Lung microvascular endothelial cell (primary cell): ENCODE data around the gene EEF2K. TPM values are rescaled to one million over a fixed set of nuclear protein-coding genes. Genes with fewer than 3 reads are reported as not detected.
A peak's percentile ranks its signal among the peaks of the same experiment; 100 is the strongest.
"Not testable (repeated sequence)": the region's sequence is repeated elsewhere in the genome, so short reads cannot be mapped to it uniquely, and the experiment has no call there.

Experiments
- DNase-seq, 2 donors: peaks; one replicate each; pipeline versions ENCODE4 v3.0.0 to v3.0.0-alpha.2; 2010; ENCODE audit warnings: low read depth in 2 of 2
- total RNA-seq: library from RNA; depleted of rRNA; stranded (reverse); fragments of >200 nt; gene quantifications from 2 replicates; pipeline ENCODE4 v1.2.1, GENCODE V29; 2014

EEF2K gene
- total RNA-seq, 1 donor from 2014 or later = 36.7 TPM

GRCh38 chr16:22210285-22210684, 4.2 kb downstream of the EEF2K start:
- no peak for DNase-seq

GRCh38 chr16:22210854-22211253, 4.8 kb downstream of the EEF2K start:
- DNase-seq = no peak

GRCh38 chr16:22213236-22213635, 7.2 kb downstream of the EEF2K start:
- no peak for DNase-seq

DNA sequence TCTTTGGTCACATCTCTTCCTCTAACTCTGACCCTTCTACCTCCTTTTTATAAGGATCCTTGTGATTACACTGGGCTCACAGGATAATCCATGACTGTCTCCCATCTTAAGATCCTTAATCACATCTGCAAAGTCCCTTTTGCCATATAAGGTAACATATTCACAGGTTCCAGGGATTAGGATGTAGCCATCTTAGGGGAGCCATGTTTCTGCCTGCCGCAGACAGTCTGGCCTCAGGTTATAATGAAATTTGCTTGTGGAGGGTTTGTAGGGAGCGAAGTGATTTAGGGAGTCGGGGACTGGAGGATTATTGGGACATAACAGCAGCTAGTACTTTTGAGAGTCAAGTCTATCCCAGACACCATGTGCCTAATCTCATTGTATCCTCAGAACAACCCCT, 7.7 kb downstream of the EEF2K start:
- no peak for DNase-seq

- DNase-seq = no peak
Measured at GRCh38 chr16:22214402-22214801, 8.3 kb downstream of the EEF2K start.

- DNase-seq = no peak
Measured at GRCh38 chr16:22214889-22215288, 8.8 kb downstream of the EEF2K start.

- peak in 1 of 2 donors; percentile 29 for DNase-seq
Measured at GRCh38 chr16:22216191-22216831, 10.2 kb downstream of the EEF2K start.

GRCh38 chr16:22216832-22217225, 10.8 kb downstream of the EEF2K start:
- DNase-seq = not testable (repeated sequence)

DNA sequence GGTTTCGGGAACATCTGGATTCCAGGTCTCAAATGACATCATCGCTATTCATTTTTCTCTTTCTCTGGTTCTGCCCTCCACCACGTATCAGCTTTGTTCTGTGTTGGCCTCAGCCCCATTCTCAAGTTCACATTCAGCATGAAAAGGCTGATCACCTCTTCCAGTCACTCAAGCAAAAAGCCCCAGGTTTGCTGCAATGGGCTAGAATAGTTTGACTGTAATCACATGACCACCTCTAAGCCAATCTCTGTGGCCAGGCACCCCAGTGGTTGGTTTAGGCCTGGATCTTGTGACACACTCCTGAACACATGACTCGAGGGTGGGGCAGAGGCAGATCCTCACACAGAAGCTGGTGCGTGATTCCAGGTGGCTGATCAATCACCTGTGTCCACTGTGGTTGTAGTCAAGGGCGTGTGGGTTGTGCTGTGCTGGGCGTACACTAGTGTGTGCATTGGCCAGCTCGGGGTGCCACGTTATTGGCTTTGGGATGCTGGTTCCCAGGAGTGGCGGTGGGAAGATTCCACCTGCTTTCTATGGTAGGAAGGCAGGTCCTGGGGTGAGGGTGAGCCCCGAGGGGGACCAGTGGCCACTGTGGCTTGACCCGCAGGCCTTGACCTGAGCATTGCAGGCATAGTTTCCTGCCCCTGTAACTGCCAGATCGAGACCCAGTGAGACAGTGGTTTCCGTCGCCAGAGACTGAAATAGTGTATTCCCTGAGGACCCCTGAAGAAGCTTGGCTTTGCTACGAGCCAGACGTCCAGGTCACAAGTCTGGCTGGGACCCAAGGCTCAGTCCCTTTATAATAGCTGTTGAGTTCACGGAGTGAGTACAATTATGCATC, 12.0 kb downstream of the EEF2K start:
- no peak for DNase-seq

GRCh38 chr16:22219389-22220068, 13.5 kb downstream of the EEF2K start:
- DNase-seq = no peak

- peak in 1 of 2 donors; percentile 26 for DNase-seq
Measured at GRCh38 chr16:22220069-22220440, 14.0 kb downstream of the EEF2K start.

DNA sequence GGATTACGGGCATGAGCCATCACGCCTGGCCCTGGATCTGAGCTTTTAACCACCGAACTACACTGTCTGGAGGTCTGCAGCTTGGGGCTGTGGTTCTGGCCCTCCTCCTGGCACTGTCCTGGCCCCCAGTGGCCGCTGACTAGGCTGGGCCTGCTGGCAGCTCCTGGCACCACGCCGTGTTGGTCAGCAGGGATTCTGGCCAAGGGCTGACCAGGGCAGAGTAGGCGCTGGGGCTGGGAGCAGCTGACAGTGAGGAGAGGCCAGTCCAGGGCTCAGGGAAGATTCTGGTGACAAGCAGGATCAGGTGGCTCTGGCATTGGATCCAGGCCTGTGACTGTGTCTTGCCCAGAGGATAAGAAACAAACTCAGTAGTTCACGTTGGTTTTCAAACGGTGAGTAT, 14.6 kb downstream of the EEF2K start:
- DNase-seq = no peak

DNA sequence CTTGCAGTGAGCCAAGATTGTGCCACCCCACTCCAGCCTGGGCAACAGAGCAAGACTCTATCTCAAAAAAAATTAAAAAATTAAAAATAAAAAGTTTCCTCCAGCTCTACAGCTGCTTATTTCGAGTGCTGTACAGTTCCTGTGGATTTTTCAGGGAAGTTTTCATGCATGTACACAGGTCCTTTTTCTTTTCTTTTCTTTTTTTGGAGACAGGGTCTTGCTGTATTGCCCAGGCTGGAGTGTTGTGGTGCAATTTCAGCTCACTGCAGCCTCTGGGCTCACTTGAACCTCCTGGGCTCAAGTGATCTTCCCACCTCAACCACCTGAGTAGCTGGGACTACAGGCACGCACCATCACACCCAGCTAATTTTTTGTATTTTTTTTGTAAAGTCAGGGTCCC, 15.9 kb downstream of the EEF2K start:
- no peak for DNase-seq

DNA sequence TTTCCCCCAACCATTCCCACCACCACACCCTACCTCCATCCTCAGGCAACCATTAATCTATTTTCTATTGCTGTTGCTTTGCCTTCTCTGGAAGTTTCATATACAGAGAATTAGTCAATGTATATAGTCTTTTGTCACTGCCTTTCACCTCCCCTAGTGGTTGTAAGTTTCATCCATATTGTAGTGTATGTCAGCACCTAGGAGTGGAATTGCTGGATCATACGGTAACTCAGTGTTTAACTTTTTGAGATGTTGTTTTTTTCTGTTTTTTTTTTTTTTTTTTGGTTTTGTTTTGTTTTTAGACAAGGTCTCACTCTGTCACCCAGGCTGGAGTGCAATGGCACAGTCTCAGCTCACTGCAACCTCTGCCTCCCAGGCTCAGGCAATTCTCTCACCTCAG, 16.9 kb downstream of the EEF2K start:
- DNase-seq = no peak

DNA sequence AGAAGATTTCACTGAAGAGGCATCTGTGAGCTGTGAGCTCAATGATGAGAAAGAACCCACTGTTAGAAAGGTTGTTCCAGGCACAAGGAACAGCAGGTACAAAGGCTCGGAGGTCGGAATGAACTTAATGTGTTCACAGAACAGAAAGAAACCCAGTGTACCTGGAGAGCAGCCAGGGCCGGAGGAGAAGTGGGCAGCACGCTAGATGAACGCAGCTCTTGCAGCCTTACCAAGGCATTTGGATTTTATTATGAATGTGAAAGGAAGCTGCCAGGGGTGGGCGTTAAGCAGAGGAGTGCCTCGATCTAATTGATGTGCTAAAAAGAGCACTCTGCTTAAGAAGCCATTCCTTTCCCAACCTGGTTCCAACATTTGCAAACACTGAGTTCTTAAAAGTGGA, 19.0 kb downstream of the EEF2K start:
- no peak for DNase-seq

DNA sequence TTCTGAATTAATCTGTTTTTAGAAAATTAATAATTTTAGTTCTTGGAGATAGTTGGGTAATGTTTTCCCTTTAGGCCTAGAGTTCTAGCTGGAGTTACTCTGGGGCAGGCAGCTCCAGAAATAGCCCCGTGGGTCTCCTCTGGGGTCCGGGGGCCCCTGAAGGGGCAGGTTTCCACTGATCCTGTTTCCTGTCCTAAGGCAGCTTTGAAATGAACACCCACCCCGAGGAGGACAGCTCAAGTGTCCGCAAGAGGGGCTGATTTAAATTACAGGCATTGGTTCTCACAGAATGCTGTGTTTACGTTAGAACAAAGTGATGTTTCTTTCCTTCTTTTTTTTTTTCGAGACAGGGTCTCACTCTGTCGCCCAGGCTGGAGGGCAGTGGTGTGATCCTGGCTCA, 23.8 kb downstream of the EEF2K start:
- no peak for DNase-seq

DNA sequence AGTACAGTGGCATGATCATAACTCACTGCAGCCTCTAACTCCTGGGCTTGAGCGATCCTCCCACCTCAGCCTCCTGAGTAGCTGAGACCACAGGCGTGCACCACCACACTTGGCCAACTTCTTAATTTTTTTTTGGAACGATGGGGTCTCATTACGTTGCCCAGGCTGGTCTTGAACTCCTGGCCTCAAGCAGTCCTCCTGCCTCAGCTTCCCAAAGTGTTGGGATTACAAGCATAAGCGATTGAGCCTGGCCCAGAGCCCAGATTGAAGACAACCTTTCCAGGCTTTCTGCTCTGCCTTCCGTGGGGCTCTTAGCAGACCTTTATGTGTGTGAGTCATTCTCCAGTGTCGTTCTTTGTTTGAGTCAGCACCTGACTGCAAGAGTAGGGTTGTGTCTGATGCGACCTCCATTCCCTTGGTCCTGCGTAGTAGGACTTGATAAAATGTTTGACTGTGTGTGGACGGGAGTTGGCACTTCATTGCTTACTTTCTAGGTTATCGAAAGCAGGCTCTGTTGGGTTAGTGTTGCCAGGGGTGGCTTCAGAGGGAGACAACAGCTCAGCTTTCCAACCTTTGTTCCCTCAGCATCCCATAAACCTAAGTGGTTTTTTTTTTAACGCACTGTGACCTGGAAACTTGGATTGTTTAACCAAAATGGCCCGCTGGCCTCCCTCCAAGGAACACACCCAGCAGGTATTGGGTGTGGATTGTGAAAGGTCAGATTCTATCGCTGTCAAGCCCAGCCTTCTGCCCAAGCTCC, 26.4 kb downstream of the EEF2K start:
- DNase-seq = peak; percentile 48 to 63

GRCh38 chr16:22233037-22233372, 26.9 kb downstream of the EEF2K start:
- no peak for DNase-seq

DNA sequence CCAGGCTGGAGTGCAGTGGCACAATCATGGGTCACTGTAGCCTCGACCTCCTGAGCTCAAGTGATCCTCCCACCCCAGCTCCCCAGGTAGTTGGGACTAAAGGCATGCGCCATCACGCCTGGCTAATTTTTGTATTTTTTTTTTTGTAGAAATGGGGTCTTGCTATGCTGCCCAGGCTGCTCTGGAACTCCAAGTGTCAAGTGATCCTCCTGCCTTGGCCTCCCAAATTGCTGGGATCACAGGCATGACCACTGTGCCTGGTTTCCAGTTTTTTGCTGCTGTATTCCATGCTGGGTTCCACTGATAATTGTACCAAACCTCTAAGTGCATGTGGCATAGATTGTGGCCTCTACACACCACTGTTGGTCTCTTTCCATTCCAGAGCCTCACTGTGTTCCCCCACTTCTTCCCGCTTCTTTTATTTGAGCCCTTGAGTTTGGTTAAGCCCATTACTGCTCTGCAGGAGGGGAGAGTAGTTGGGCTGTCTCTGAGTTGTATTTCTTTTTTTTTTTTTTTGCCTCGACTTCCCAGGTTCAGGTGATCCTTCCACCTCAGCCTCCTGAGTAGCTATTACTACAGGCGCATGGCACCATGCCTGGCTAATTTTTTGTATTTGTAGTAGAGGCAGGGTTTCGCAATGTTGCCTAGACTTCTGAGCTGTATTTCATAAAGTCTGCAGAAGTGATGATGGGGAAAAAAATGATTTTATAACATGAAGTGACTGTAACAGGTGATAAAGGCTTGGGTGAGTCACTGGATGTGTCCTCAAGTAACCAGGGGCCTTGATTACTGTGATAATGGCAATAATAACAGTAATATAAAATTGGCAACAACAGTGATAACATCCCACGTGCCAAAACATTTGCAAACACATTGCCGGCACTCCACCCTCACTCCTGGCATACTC, 30.0 kb downstream of the EEF2K start:
- peak in 1 of 2 donors; percentile 56 for DNase-seq

DNA sequence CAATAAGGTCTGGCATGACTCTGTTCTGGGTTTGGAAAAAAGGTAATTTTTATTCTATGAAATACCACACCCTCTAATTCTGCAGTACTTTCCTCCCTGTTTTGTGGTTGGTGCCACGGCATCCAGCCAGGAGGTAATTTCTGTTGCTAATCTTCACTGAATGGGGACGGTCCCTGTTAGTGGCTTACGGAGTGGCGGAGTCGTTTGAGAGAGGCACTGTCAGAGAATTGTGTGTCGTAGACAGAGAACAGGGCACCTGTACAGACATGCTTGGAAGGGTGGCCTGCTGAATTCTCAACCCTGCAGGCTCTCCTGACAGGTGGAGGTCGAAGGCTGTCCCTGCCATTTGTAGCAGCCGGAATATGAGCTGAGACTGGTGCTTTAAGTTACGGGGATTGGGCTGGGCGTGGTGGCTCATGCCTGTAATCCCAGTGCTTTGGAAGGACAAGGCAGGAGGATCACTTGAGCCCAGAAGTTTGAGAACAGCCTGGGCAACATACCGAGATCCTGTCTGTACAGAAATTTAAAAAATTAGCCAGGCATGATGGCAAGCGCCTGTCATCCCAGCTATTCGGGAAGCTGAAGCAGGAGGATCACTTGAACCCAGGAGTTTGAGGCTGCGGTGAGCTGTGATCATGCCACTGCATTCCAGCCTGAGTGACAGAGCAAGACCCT, 33.2 kb downstream of the EEF2K start:
- no peak for DNase-seq
